Astrocyte of the hippocampus (primary cell): ENCODE data around the gene CDH22.

Experiments used
- DNase-seq: peaks from one replicate; pipeline ENCODE4 v3.0.0; 2011; ENCODE audit warnings: low read depth, low spot score

Gene CDH22

GRCh38 chr20:46302106-46302505 is 6.2 kb downstream of the CDH22 start:
- no peak for DNase-seq

GRCh38 chr20:46300281-46300680 is 8.0 kb downstream of the CDH22 start:
- no peak for DNase-seq

- DNase-seq = no peak
These were observed 9.2 kb downstream of the CDH22 start for GRCh38 chr20:46299078-46299477.

DNA sequence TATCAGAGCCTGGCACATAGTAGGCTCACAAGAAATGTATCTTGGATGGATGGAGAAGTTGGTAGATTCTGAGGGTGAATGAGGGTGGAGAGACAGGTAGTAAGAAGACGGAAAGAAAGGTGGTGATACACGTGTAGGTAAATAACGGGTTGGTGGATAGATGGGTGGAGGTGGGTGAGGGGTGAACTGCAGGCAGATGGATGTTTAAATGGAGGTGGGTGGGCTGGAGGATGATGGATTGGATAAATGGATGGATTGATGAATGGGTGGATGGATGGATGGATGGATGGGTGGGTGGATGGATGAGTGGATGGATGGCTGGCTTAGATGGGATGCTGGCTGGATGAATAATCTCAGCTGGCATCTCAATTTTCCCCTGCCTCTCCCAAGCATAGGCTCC is 9.9 kb downstream of the CDH22 start:
- no peak for DNase-seq

- DNase-seq = no peak
These were observed 11.6 kb downstream of the CDH22 start for GRCh38 chr20:46296526-46297250.

DNA sequence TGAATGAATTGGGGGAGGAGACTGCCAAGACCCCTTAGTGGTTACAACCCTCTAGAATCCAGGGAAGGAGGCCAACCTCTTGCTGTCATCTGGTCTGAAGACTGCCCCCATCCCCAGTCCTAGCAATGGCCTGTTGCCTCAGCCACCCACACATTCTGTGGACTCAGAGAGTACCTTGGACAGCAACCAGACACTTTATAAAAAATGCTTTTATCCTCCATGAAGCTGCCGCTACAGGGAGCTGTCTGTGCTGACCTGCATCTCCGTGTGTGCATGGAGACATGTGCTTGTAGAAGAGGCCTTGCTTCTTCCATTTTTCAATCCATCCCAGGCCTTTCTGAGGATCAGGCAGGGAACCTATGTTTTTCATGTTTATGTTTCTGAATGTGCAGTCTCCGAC is 15.2 kb downstream of the CDH22 start:
- peak; percentile 78 for DNase-seq

- no peak for DNase-seq
These were observed 16.9 kb downstream of the CDH22 start for GRCh38 chr20:46291401-46291800.

GRCh38 chr20:46289432-46289831 is 18.9 kb downstream of the CDH22 start:
- no peak for DNase-seq

DNA sequence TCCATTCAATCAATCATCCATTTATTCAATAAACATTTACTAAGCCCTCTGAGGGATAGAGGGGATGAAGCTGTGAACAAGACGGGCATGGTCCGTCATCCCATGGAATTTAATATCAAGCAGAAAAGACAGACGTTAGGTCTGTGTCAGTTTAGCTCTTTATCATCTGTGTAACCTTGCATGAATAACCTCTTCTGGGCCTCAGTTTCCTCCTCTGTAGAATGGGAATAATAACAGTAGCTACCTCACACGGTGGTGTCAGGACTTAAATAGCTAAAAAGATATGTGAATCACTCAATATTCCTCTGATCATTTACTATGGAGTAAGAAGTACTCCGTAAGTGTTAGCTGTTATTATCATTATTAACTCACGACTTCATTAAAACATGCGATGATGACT is 21.3 kb downstream of the CDH22 start:
- DNase-seq = no peak

DNA sequence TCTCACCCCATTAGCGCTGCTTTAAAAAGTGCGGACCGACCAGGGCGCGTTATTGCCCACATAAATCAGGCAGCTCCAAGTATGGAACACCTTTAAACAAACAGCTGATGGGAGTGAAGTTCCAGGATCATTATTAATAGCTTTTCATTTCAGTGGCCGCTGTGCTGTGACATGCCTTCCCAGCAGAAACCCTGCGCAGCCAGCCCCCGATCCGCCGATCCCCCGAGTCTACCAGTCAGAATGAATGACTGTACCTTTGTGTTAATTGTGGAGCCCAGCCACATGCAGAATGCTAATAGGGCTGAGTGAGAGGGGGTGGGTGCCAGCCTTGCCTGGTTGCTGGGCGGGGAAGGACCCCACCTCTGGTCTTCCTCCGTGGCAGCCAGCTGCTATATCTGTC is 21.9 kb downstream of the CDH22 start:
- DNase-seq = no peak

- DNase-seq = no peak
These were observed 22.6 kb downstream of the CDH22 start for GRCh38 chr20:46285740-46286139.

DNA sequence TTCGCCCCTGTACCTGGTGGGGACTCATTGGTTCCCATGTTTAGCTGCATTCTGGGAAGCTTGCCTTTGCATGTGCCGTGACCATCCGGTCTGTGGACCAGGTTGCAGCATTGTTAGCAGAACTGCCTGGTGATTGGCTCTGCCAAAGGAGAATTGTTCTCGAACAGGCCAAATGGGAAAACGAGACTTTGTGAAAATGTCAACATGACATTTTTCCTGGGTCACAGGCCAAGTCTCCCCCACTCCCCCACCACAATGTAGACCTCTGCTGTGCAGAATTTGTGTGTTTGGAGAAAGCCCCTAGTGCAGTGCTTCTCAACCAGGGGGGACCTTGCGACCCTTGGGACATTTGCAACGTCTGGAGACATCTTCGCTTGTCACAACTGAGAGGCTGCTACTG is 23.2 kb downstream of the CDH22 start:
- DNase-seq = no peak

DNA sequence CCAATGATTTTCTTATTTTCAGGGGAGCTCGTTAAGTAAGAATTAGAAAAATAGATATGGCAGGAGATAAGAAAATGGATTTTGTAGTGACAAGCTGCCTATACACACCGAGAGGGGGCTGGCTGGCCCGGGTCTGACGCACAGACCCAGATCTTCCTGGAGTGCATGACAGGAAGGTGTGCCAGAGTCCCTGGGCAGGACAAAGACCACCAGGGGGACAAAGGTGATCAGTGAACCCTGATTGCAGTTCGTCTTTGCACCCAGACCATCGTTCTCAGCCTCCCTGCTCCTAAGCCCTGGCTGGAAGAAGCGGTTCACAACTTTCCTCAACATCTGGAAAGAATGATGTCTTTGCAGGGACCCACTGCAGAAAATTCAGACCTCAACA is 24.3 kb downstream of the CDH22 start:
- DNase-seq = no peak

DNA sequence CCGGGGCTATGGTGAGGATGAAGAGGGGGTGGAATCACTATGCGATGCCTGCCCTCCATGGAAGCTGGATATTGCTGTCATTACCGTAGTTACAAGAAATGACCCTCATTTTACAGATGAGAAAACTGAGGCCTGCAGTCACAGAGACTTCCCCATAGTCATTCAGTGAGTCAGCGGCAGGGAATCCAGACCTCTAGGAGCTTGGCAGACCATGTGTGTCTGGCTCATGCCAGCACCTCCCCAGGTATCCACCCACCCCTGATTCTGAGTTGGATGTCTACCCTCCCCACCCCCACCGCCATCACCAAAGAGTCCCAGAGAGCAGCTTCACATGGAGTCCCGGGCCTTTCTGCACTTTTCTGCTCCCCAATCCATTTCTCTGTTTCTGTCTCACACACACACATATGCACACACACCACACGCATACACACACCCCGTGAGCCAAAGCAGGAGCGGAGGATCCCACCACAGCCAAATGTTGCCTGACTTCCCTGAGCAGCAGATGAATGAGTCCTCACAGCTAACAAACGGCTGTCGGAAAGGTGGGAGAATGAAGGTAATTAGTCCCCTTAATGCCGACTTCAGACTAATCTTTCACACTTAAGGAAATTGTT is 24.8 kb downstream of the CDH22 start:
- peak; percentile 21 for DNase-seq

DNA sequence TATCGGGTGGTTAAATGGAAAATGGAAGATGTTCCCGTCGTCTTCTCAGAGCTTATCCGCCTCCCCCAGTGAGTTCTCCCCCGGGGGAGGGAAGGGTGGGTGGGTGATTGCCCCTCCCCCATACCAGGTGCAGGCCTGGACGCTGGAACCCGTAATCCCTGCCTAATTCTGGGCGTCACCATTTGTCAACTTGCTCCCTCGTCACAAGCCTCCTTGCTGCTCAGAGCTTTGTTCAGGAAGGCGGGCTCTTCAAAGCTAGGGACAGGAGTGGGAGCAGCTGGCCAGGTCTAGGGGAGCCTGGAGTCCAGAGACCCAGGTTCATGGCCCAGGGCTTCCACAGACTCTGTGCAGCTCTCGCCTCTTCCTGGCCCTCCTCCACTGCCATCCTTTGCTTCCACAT is 25.6 kb downstream of the CDH22 start:
- no peak for DNase-seq

- DNase-seq = no peak
These were observed 29.2 kb downstream of the CDH22 start for GRCh38 chr20:46279103-46279502.

DNA sequence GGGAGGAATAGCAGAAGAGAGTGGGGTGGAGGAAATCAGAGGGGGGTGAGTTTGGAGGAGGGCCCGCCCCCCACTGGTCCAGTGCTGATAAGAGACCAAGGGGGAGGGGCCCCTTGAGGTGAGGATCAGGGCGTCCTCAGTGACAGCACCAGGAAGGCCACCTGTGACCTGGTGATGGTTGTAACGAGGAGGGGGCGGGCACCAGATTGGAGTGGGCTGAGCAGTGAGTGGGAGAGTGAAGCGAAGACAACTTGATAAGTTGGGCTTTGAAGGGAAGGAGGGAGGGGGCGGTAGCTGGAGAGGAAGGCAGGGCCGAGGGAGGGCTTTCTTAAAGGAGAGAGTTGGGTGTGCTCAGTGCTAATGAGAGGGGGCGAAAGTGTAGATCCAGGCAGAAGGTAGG is 30.7 kb downstream of the CDH22 start:
- DNase-seq = no peak

DNA sequence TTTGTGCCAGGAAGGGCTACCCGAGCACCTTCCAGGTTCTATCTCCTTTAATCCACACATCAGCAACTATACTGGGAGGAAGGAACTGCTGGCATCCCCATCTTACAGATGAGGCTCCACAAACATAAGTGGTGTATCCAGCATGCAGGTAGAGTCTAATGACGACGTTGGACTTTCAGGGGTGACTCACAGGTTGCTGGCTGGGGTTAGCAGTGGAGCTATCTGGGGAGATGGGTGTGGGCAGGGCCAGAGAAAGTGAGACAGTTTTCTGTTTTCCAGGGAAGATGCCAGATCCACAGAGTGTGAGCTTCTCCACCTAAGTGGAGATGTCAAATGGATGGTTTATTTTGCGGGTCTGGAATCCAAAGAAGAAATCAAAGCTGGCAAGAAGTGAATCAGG is 31.8 kb downstream of the CDH22 start:
- DNase-seq = no peak

DNA sequence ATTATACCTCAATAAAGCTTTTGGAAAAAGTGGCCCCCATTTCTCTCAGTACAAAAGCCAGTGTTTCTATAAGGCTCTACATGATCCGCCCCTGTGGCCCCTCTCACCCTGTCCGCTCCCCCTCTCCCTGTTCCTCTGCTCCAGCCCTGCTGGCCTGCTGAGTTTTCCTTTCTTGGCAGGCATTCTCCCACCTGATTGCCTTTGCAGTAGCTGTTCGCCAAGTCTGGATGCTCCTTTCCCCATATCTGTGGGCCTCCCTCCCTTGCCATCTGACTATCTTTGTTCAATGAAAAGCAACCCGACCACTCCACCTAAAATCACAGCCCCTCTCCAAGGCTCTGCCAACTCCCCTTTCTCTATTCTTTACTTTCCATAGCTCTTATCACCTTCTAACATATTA is 33.2 kb downstream of the CDH22 start:
- DNase-seq = no peak

DNA sequence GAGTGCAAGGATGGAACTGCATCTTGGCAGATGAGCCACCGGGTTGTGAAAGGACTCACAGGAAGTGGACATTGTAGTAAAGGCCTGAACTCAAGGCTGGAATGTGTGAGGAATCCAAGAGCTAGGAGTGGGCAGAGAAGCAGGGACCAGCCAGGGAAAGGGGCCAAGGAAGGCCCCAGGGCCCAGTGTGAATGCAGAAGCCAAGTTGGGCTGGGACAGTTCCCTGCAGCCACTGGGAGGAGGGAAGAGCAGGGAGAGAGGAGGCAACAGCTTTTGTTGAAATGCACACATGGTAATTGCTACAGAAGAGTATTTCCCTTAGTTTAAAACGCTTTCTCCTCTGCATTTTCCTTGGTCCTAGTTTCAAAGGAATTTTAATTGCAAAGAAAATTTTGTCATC is 34.6 kb downstream of the CDH22 start:
- DNase-seq = no peak

GRCh38 chr20:46272389-46273047 is 35.8 kb downstream of the CDH22 start:
- DNase-seq = no peak

DNA sequence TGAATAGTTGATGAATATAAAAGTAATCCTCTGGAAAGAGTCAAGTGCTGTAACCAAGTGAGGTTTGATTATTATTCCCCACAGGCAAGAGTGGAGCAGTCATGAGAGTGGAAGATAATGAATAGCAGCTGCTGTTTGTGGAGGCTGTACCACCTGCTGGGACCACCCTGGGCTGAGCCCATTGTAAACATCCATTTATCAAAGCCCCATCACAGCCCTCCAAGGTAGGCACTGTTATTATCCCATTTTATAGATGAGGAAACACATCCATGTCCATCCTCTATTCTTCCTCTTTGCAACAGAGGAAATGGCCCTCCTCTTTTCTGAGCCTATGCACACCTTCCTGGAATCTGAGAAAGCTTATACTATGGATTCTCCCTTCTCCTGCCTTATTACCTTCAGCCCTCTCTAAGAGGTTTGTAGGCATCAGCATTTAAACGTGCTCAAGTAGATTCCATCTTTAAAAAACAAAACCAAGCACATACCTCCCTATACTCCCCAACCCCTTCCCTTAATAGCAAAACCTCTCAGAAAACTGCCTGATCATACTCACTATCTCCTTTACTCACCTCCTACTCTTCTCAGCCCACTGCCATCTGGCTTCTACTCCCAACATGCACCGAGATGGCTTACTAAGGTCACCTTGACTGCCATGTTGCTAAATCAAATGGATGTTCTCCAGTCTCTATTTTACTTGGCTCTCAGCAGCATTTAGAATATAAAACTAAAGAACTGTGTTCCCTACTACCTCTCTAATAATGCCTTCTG is 37.1 kb downstream of the CDH22 start:
- no peak for DNase-seq
